HCT116 (cell line): ENCODE data around the gene CLDN2. TPM values are rescaled to one million over a fixed set of nuclear protein-coding genes. Genes with fewer than 3 reads are reported as not detected.
"Not testable (repeated sequence)": the region's sequence is repeated elsewhere in the genome, so short reads cannot be mapped to it uniquely, and the experiment has no call there.

Experiments used
- ATAC-seq: fragments of 200-7000 bp; cut with Tn5 transposase; 2 replicates; pipeline ENCODE4 v1.9.1; 2020; ENCODE audit warnings: mild to moderate bottlenecking, moderate library complexity
- BruUV-seq: library from RNA; stranded (reverse); fragments of 400-500 nt; replicated peaks from 2 replicates; lab custom pipeline; 2021; lab: Mats Ljungman, UMichigan
- CTCF ChIA-PET: fragments of 300-600 bp; sonication (Branson Sonifier 250); formaldehyde crosslinking; loops from one replicate; lab custom pipeline; 2021; ENCODE audit warnings: antibody characterized with exemption; lab: Charles Lee
- POLR2A ChIA-PET: fragments of 300-600, 350-600 bp; sonication (Branson Sonifier 250); formaldehyde crosslinking; loops from one replicate; lab custom pipeline; 2021; ENCODE audit warnings: antibody characterized with exemption; lab: Charles Lee
- RAD21 ChIA-PET, 2 experiments: fragments of 300-600 bp; sonication (Branson Sonifier 250); formaldehyde crosslinking; loops; one replicate each; lab custom pipeline; 2023; ENCODE audit warnings: low total read pairs in 2 of 2; ENCODE audit not compliant: uncharacterized antibody in 2 of 2, unreplicated experiment in 2 of 2, low non-redundant PET in 1 of 2; lab: Charles Lee
- DNase-seq: peaks from one replicate; pipeline ENCODE4 v3.0.0-alpha.2; 2010; ENCODE audit warnings: low read depth, low spot score
- H2AFZ ChIP-seq: fragments of 200-600 bp; shearing (Covaris generic), sonication (generic); 2 replicates; pipeline ENCODE4 v1.6.1; 2017; ENCODE audit warnings: low read depth, mixed run types, mixed read lengths, antibody characterized with exemption, low read length; ENCODE audit not compliant: poor library complexity, severe bottlenecking
- H3K27ac ChIP-seq: 2 replicates; pipeline ENCODE4 v1.5.1; 2012; ENCODE audit warnings: low read depth, low read length
- H3K27me3 ChIP-seq: fragments of 200-600 bp; sonication (generic); 2 replicates; pipeline ENCODE4 v1.6.1; 2016; ENCODE audit warnings: mixed run types, low read length, mixed read lengths; ENCODE audit not compliant: insufficient read depth
- H3K36me3 ChIP-seq, 2 experiments: fragments of 200-500 bp in 1 of 2; fragments of 200-600 bp in 1 of 2; sonication (Bioruptor generic) in 1 of 2; sonication (generic) in 1 of 2; 2 replicates each; pipeline versions ENCODE4 v1.5.1 to v1.6.1; 2014 to 2016; ENCODE audit warnings: low read length in 2 of 2, inconsistent platforms in 1 of 2, mixed read lengths in 1 of 2, mixed run types in 1 of 2; ENCODE audit not compliant: insufficient read depth in 2 of 2, control insufficient read depth in 1 of 2
- H3K4me1 ChIP-seq, 2 experiments: fragments of 200-600 bp in 1 of 2; sonication (generic) in 1 of 2; 2 replicates each; pipeline versions ENCODE4 v1.5.1 to v1.6.1; 2012 to 2017; ENCODE audit warnings: low read length in 2 of 2, inconsistent platforms in 1 of 2, mild to moderate bottlenecking in 1 of 2, mixed read lengths in 1 of 2, mixed run types in 1 of 2, moderate library complexity in 1 of 2; ENCODE audit not compliant: insufficient read depth in 2 of 2, control insufficient read depth in 1 of 2
- H3K4me2 ChIP-seq: fragments of 200-600 bp; sonication (generic); 2 replicates; pipeline ENCODE4 v1.6.1; 2017; ENCODE audit warnings: mixed run types, low read length, mixed read lengths
- H3K4me3 ChIP-seq, 2 experiments: fragments of 200-600 bp in 1 of 2; sonication (generic) in 1 of 2; replicated peaks in 1 of 2; 2 replicates each; pipeline ENCODE4 v1.5.1; 2011 to 2016; ENCODE audit warnings: low read length in 2 of 2, control low read depth in 1 of 2, low read depth in 1 of 2, mild to moderate bottlenecking in 1 of 2, mixed read lengths in 1 of 2, mixed run types in 1 of 2
- H3K79me2 ChIP-seq: fragments of 200-600 bp; sonication (generic); 2 replicates; pipeline ENCODE4 v1.6.1; 2017; ENCODE audit warnings: mild to moderate bottlenecking, mixed run types, low read length, moderate library complexity, mixed read lengths; ENCODE audit not compliant: insufficient read depth
- H3K9ac ChIP-seq: fragments of 200-600 bp; sonication (generic); 2 replicates; pipeline ENCODE4 v1.6.1; 2016; ENCODE audit warnings: low read length, mixed read lengths
- H3K9me2 ChIP-seq: fragments of 200-600 bp; sonication (generic), shearing (Covaris generic); 2 replicates; pipeline ENCODE4 v1.6.1; 2017; ENCODE audit warnings: mixed run types, mild to moderate bottlenecking, moderate library complexity; ENCODE audit not compliant: insufficient read depth
- H3K9me3 ChIP-seq, 2 experiments: fragments of 200-500 bp in 1 of 2; fragments of 200-600 bp in 1 of 2; sonication (Bioruptor generic) in 1 of 2; sonication (generic) in 1 of 2; 2 replicates each; pipeline ENCODE4 v1.6.1; 2014 to 2017; ENCODE audit warnings: low read length in 2 of 2, mixed read lengths in 2 of 2, inconsistent platforms in 1 of 2, low read depth in 1 of 2, mild to moderate bottlenecking in 1 of 2, mixed run types in 1 of 2, moderate library complexity in 1 of 2; ENCODE audit not compliant: control insufficient read depth in 1 of 2, insufficient read depth in 1 of 2
- H4K20me1 ChIP-seq: fragments of 200-600 bp; sonication (generic), shearing (Covaris generic); 2 replicates; pipeline ENCODE4 v1.6.1; 2017; ENCODE audit warnings: mixed run types, mild to moderate bottlenecking, moderate library complexity; ENCODE audit not compliant: insufficient read depth
- CEBPB ChIP-seq: IDR thresholded peaks from 2 replicates; pipeline ENCODE4 v1.6.1; 2012; ENCODE audit warnings: low read depth
- CTCF ChIP-seq, 3 experiments: fragments of 200-600 bp in 1 of 3; sonication (generic) in 1 of 3; IDR thresholded peaks in 2 of 3; conservative IDR thresholded peaks in 1 of 3; 2 replicates each; pipeline ENCODE4 v1.5.1; 2012 to 2017; ENCODE audit warnings: low read depth in 2 of 3, low read length in 2 of 3, antibody characterized with exemption in 1 of 3, borderline replicate concordance in 1 of 3, control low read depth in 1 of 3, mild to moderate bottlenecking in 1 of 3, mixed read lengths in 1 of 3, mixed run types in 1 of 3, moderate library complexity in 1 of 3; ENCODE audit not compliant: insufficient read depth in 1 of 3
- EGR1 ChIP-seq: IDR thresholded peaks from 2 replicates; pipeline ENCODE4 v1.6.1; 2012; ENCODE audit warnings: low read depth
- FOSL1 ChIP-seq: IDR thresholded peaks from 2 replicates; pipeline ENCODE4 v1.6.1; 2012; ENCODE audit warnings: low read depth
- RAD21 ChIP-seq: IDR thresholded peaks from 2 replicates; pipeline ENCODE4 v1.6.1; 2012; ENCODE audit warnings: low read depth, mild to moderate bottlenecking
- SRF ChIP-seq: IDR thresholded peaks from 2 replicates; pipeline ENCODE4 v1.6.1; 2012; ENCODE audit warnings: low read depth
- ZBTB33 ChIP-seq: IDR thresholded peaks from 2 replicates; pipeline ENCODE4 v1.6.1; 2011; ENCODE audit warnings: mild to moderate bottlenecking, low read length, moderate library complexity; ENCODE audit not compliant: insufficient replicate concordance; ENCODE audit errors: extremely low read depth
- intact Hi-C: fragments of 100-400 bp; cut with micrococcal nuclease; formaldehyde crosslinking; loops from 2 replicates; pipeline ENCODE4 v1.10.0; 2022
- total RNA-seq: library from RNA; stranded (reverse); gene quantifications from one replicate; pipeline ENCODE4 v1.2.1, GENCODE V29; 2021; ENCODE audit not compliant: unreplicated experiment

Gene CLDN2
- total RNA-seq, 1 experiment from 2014 or later: 0.10 TPM

- TF ChIP-seq ZBTB33: no peak
- TF ChIP-seq, all 23 proteins: peak for 0
Observed at GRCh38 chrX:106964290-106964689, 44.1 kb downstream of the CLDN2 start (continued).

GRCh38 chrX:106966547-106966946 lies 46.3 kb downstream of the CLDN2 start:
- H3K9ac ChIP-seq, H3K4me2 ChIP-seq, POLR2A ChIA-PET, H3K4me3 ChIP-seq, H3K9me2 ChIP-seq, H4K20me1 ChIP-seq, H3K27ac ChIP-seq, BruUV-seq, H3K27me3 ChIP-seq, H3K79me2 ChIP-seq, H3K4me1 ChIP-seq, H2AFZ ChIP-seq, CTCF ChIA-PET, intact Hi-C loops, H3K9me3 ChIP-seq, RAD21 ChIA-PET, H3K36me3 ChIP-seq, DNase-seq: not testable (repeated sequence)
- ATAC-seq: peak; percentile 49

GRCh38 chrX:106972896-106973295 lies 52.7 kb downstream of the CLDN2 start:
- ChIA-PET RAD21 (no interaction called here), CTCF (no interaction called here), POLR2A (no interaction called here)
- Histone ChIP-seq H3K9ac (no peak overlapping the region), H3K27ac (no peak overlapping the region), H3K4me1 (no peaks in the 10 kb centered on the region; a peak in 1 of 4 replicates), H3K4me2 (no peak overlapping the region), H4K20me1 (no peaks in the 10 kb centered on the region), H3K27me3 (no peaks in the 10 kb centered on the region), H3K9me2 (no peaks in the 10 kb centered on the region), H2AFZ (no peak overlapping the region), H3K79me2 (no peaks in the 10 kb centered on the region), H3K4me3 (no peak overlapping the region), H3K9me3 (no peaks in the 10 kb centered on the region), H3K36me3 (no peaks in the 10 kb centered on the region)
- no peak for TF ChIP-seq SRF
- no peak for TF ChIP-seq FOSL1
- TF ChIP-seq CEBPB: no peak
- TF ChIP-seq CTCF (IDR thresholded peaks at IDR 0.05 in 2 of 3, conservative IDR thresholded peaks at IDR 0.05 in 1 of 3; ENCODE audit: borderline replicate concordance in 1 of 3, insufficient read depth in 1 of 3, low read depth in 2 of 3, low read length in 2 of 3): no peak
- TF ChIP-seq EGR1: no peak
- no peak for TF ChIP-seq RAD21
- no TSS peak for BruUV-seq
- intact Hi-C loops: no loop called here
- no peak for DNase-seq
- no peak for ATAC-seq
